Left hindlimb (tissue), 1 donor: ENCODE measurements around the gene ZFYVE19.

ENCODE experiments used
- DNase-seq: peaks from one replicate; pipeline ENCODE4 v3.0.0-alpha.2; 2018

Gene ZFYVE19

GRCh38 chr15:40776537-40777141 lies 30.2 kb upstream of the ZFYVE19 start:
- DNase-seq = peak; percentile 63

DNA sequence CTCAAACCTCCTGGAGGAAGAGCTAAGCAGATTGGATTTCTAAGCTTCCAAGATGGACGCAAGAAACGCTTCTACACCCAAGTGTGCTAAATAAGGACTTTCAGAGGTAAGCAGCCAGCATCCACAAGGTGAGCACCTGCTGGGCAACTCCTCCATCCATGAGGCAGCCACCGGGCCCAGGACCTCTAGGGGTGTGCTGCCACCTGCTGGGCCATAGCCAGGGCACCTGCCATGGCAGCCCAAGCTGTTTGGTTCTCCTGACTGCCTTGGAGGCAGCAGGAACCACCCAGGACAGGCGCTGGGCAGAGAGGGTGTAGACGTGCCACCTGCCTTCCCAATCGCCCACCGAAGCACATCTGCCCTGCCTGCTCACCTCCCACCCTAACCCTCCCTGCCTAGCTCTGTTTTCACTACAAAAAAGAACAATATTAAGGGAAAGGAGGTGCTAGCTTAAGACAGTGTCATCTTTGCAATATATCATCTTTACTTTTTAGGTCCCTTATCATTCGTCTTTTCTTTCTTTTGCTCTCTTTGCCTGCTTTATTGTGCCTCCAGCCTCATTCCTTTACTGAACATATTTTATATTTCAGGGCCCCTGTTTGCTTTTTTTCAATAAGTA lies 24.2 kb upstream of the ZFYVE19 start:
- no peak for DNase-seq

GRCh38 chr15:40785164-40785563 lies 21.7 kb upstream of the ZFYVE19 start:
- DNase-seq = no peak

GRCh38 chr15:40785814-40786213 lies 21.1 kb upstream of the ZFYVE19 start:
- no peak for DNase-seq

GRCh38 chr15:40787344-40787841 lies 19.5 kb upstream of the ZFYVE19 start:
- DNase-seq = no peak

GRCh38 chr15:40787991-40788390 lies 18.9 kb upstream of the ZFYVE19 start:
- no peak for DNase-seq

GRCh38 chr15:40789119-40789518 lies 17.8 kb upstream of the ZFYVE19 start:
- DNase-seq = no peak

DNA sequence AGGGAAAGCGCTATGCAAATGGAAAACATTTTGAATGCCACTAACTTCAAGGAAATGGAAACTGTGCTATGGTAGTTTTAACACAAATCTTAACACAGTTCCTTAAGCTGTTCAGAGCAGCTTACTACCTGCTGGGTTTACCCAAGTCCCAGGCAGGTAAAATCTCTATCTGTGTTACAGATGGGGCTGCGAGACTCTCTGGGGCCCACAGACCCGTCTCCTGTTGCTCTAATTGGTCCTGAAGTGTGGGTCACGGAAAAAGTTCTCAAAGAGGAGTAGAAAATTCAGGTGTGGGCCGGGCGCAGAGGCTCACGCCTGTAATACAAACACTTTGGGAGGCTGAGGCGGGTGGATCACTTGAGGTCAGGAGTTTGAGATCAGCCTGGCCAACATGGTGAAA lies 16.9 kb upstream of the ZFYVE19 start:
- DNase-seq = no peak

DNA sequence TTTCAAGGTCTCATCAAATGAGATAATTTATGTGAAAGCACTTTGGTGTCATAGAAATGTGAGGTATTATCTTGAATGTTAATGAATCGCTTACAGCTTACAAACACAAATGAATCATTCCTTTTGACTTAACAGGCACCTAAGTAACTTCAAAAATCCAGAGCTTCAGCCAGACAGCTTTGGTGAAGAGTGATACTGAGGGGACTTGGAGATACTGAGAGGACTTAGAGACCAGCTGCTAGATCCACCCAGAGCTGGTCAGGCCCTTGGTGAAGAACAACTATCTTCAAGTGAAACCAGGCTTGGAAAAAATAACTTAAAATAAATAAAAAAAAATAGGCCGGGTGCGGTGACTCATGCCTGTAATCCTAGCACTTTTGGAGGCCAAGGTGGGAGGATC lies 16.2 kb upstream of the ZFYVE19 start:
- no peak for DNase-seq

DNA sequence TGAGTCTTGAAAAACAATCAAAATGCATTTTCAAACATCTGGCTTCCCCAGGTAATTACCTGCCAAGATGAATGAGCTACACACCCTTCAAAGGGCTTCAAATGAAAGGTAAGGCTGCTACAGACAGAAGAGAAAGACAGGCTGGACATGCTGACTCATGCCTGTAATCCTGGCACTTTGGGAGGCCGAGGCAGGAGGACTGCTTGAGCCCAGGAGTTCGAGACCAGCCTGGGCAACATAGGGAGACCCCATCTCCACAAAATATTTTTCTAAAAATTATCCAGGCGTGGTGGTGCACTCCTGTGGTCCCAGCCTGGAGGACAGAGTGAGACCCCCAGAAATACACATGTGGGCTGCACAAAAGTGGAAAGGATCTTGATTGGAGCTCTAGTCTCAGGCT lies 14.5 kb upstream of the ZFYVE19 start:
- no peak for DNase-seq

DNA sequence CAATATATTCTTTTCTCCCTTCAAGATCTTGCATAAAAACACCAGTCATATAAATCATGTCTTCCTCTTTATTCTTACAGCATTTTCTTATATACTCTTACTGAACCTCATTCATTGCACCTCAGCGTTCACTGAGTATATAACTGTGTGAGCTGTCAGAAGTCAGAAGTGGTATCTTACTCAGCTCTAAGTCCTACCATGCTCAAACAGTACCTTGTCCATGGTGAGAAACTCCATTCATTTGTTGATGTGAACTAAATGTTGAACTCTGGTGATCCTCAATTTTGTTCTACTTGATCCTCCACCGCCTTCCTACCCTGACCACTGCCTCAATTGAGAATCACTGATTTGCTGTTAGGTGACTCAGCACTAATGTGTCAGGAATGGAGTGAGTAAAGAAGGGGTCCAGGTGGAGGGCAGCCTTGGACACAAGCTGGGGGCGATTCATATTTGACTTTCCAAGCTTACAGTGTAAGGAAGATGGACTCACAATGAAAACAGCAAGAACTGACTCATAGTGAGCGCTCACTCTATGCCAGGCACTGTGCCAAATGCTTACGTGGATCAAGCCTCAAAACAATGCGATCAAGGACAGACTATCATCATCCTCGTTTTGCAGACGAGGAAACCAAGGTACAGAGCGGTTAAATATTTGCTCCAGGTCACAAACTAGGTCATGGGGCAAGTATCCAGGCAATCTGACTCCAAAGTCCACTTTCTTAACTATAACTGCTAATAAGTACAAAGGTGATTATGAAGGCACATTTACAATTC lies 13.5 kb upstream of the ZFYVE19 start:
- no peak for DNase-seq

- DNase-seq = no peak
Measured at GRCh38 chr15:40796041-40796440, 10.8 kb upstream of the ZFYVE19 start.

DNA sequence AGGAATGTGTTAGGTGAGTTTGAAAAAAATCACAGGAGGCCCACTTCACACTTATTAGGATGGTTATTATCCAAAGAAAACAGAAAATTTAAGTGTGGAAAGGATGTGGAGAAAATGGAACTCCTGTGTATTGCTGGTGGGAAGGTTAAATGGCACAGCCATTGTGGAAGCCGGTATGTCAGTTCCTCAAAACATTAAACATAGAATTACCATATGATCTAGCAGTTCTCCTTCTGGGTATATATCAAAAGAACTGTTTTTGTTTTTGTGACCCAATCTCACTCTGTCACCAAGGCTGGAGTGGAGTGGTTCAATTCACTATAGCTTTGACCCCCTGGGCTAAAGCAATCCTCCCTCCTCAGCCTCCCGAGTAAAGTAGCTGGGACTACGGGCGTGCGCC lies 10.4 kb upstream of the ZFYVE19 start:
- DNase-seq = no peak

GRCh38 chr15:40799523-40799922 lies 7.4 kb upstream of the ZFYVE19 start:
- no peak for DNase-seq

GRCh38 chr15:40803076-40803475 lies 3.8 kb upstream of the ZFYVE19 start:
- DNase-seq = no peak

DNA sequence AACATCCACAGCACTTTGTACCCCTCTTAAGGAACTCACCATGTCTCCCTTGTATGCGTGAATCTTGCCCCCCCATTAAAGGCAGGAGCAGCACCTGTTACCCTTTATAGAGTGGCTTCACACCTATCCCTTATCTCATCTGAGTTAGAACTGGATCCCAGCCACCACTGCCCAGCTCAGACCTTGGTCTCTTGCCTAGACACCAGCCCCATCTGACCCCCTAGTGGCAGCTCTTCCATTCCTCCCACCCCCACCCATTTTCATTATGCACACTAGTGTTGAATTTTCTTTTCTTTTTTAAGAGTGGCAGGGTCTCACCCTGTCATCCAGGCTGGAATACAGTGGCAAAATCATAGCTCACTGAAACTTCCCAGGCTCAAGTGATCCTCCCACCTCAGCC lies 3.2 kb upstream of the ZFYVE19 start:
- no peak for DNase-seq

GRCh38 chr15:40806672-40807027 lies 239 bp upstream of the ZFYVE19 start:
- DNase-seq = no peak

GRCh38 chr15:40807888-40808461 lies 1.1 kb downstream of the ZFYVE19 start:
- no peak for DNase-seq

- no peak for DNase-seq
Measured at GRCh38 chr15:40808861-40809450, 2.1 kb downstream of the ZFYVE19 start.

DNA sequence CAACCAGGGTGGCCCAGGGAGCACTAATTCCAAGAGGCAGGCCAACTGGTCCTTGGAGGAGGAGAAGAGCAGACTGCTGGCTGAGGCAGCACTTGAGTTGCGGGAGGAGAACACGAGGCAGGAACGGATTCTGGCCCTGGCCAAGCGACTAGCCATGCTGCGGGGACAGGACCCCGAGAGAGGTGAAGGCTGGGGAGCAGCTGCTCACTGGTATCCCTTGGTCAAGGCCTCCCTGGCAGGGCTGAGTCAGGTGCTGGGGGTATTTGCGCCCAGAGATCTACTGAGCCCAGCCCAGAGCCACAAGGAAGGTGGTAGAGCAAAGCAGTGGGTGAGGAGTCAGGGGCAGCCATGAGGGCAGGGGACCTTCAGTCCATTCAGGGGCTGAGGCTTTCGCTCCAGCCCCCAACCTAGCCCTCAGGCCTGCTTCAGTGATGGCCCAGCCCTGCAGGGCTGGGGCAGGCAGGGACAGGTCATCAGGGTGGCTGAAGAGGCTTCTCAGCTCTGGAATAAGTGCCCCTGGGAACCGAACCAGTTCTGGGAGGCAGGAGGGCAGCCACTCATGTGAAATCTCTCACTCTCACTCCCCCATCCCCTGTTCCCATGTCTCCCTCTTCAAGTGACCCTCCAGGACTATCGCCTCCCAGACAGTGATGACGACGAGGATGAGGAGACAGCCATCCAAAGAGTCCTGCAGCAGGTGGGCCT lies 6.0 kb downstream of the ZFYVE19 start:
- no peak for DNase-seq

GRCh38 chr15:40815042-40815698 lies 8.3 kb downstream of the ZFYVE19 start:
- no peak for DNase-seq

DNA sequence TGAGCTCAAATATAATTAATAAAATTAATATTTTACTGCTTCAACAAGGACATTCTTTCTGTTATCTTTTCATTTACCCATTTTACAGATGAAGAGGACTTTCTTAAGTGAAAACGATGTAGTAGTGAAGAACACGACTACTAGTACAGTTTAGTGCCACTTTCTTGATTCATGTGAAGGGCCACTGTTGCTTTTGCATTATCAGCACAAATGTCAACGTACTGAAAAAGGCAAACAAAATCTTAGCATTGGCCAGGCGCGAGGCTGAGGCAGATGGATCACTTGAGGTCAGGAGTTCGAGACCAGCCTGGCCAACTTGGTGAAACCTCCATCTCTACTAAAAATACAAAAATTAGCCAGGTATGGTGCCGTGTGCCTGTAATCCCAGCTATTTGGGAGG lies 12.2 kb downstream of the ZFYVE19 start:
- DNase-seq = no peak
